ENCODE data around the gene ADA.

GRCh38 chr20:44579313-44580081, 72.0 kb downstream of the ADA start:
- TF ChIP-seq CTCF (IDR thresholded peaks at IDR 0.05) (no peak), POLR2A (IDR thresholded peaks at IDR 0.05) (no peak)

All from testis (tissue), 2 donors.